Epidermal melanocyte (primary cell): ENCODE data around the gene WDR27.

Source experiments
- DNase-seq: peaks from one replicate; pipeline ENCODE4 v3.0.0; 2011; ENCODE audit warnings: low spot score; ENCODE audit not compliant: insufficient read length

Gene WDR27

GRCh38 chr6:169568314-169569087 lies 133.3 kb downstream of the WDR27 start:
- DNase-seq = no peak

- DNase-seq = no peak
Observed at GRCh38 chr6:169567819-169568218, 134.0 kb downstream of the WDR27 start.

- no peak for DNase-seq
Observed at GRCh38 chr6:169566961-169567750, 134.7 kb downstream of the WDR27 start.

- DNase-seq = no peak
Observed at GRCh38 chr6:169566319-169566718, 135.5 kb downstream of the WDR27 start.

GRCh38 chr6:169564453-169565240 lies 137.2 kb downstream of the WDR27 start:
- no peak for DNase-seq

- DNase-seq = no peak
Observed at GRCh38 chr6:169561665-169562064, 140.2 kb downstream of the WDR27 start.

- DNase-seq = no peak
Observed at GRCh38 chr6:169559592-169559991, 142.2 kb downstream of the WDR27 start.

GRCh38 chr6:169558774-169559441 lies 142.9 kb downstream of the WDR27 start:
- DNase-seq = no peak

- DNase-seq = no peak
Observed at GRCh38 chr6:169558378-169558773, 143.5 kb downstream of the WDR27 start.

- DNase-seq = no peak
Observed at GRCh38 chr6:169557887-169558286, 143.9 kb downstream of the WDR27 start.

GRCh38 chr6:169556758-169557548 lies 144.9 kb downstream of the WDR27 start:
- no peak for DNase-seq

GRCh38 chr6:169555971-169556617 lies 145.7 kb downstream of the WDR27 start:
- no peak for DNase-seq

- no peak for DNase-seq
Observed at GRCh38 chr6:169545982-169546381, 155.8 kb downstream of the WDR27 start.

- no peak for DNase-seq
Observed at GRCh38 chr6:169543704-169544103, 158.1 kb downstream of the WDR27 start.

GRCh38 chr6:169542491-169542890 lies 159.3 kb downstream of the WDR27 start:
- no peak for DNase-seq

- no peak for DNase-seq
Observed at GRCh38 chr6:169539176-169539897, 162.5 kb downstream of the WDR27 start.

- no peak for DNase-seq
Observed at GRCh38 chr6:169536446-169537170, 165.2 kb downstream of the WDR27 start.

- DNase-seq = no peak
Observed at GRCh38 chr6:169534039-169534421, 167.8 kb downstream of the WDR27 start.
